Endothelial cell of umbilical vein (primary cell): ENCODE results near the gene DIP2A. TPM values are rescaled to one million over a fixed set of nuclear protein-coding genes. Genes with fewer than 3 reads are reported as not detected.

Experiments used
- BruUV-seq: library from RNA; stranded (reverse); fragments of 400-500 nt; replicated peaks from 2 replicates; lab custom pipeline; 2021; lab: Mats Ljungman, UMichigan
- CTCF ChIA-PET: fragments of 300-600, 350-600 bp; sonication (Branson Sonifier 250); formaldehyde crosslinking; loops from one replicate; lab custom pipeline; 2021; ENCODE audit warnings: antibody characterized with exemption, inconsistent platforms; lab: Charles Lee
- POLR2A ChIA-PET: fragments of 300-600, 350-600 bp; sonication (Branson Sonifier 250); formaldehyde crosslinking; loops from one replicate; lab custom pipeline; 2021; ENCODE audit warnings: antibody characterized with exemption, inconsistent platforms; lab: Charles Lee
- DNase-seq: peaks from one replicate; pipeline ENCODE4 v3.0.0-alpha.2; 2011; ENCODE audit warnings: low read depth, low spot score
- FAIRE-seq: peaks from 2 replicates; lab custom pipeline; 2011; peaks lifted over from hg19 to GRCh38; lab: Jason Lieb, UNC
- H2AFZ ChIP-seq: 2 replicates; pipeline ENCODE4 v1.6.0; 2012; ENCODE audit warnings: low read depth, low read length, control low read depth, inconsistent platforms
- H3K27ac ChIP-seq: 2 replicates; pipeline ENCODE4 v1.5.1; 2011; ENCODE audit warnings: low read depth, mild to moderate bottlenecking, control low read depth, low read length, moderate library complexity; ENCODE audit not compliant: insufficient read depth
- H3K27me3 ChIP-seq, 2 experiments: 2 replicates each; pipeline versions ENCODE4 v1.6.0 to v1.6.1; 2011; ENCODE audit warnings: low read length in 2 of 2, mixed read lengths in 1 of 2; ENCODE audit not compliant: control insufficient read depth in 2 of 2, insufficient read depth in 2 of 2
- H3K36me3 ChIP-seq, 2 experiments: 2 replicates in 1 of 2; 3 replicates in 1 of 2; pipeline ENCODE4 v1.5.1; 2011; ENCODE audit warnings: low read length in 2 of 2, mild to moderate bottlenecking in 1 of 2, moderate library complexity in 1 of 2; ENCODE audit not compliant: control insufficient read depth in 2 of 2, insufficient read depth in 2 of 2; ENCODE audit errors: extremely low read depth in 1 of 2
- H3K4me1 ChIP-seq: 3 replicates; pipeline ENCODE4 v1.5.1; 2011; ENCODE audit warnings: mild to moderate bottlenecking, low read length; ENCODE audit not compliant: control insufficient read depth, insufficient read depth; ENCODE audit errors: extremely low read depth
- H3K4me2 ChIP-seq: 2 replicates; pipeline ENCODE4 v1.6.1; 2011; ENCODE audit warnings: low read length, control low read depth, mixed read lengths; ENCODE audit not compliant: insufficient read depth
- H3K4me3 ChIP-seq, 3 experiments: fragments of 200-600 bp in 1 of 3; sonication (generic), shearing (Covaris generic) in 1 of 3; replicated peaks in 1 of 3; 2 replicates each; pipeline ENCODE4 v1.5.1; 2011 to 2016; ENCODE audit warnings: control low read depth in 3 of 3, low read length in 3 of 3, mild to moderate bottlenecking in 2 of 3, inconsistent platforms in 1 of 3, low read depth in 1 of 3, moderate library complexity in 1 of 3; ENCODE audit not compliant: insufficient read depth in 1 of 3
- H3K79me2 ChIP-seq: 2 replicates; pipeline ENCODE4 v1.6.0; 2012; ENCODE audit warnings: low read length, inconsistent platforms; ENCODE audit not compliant: control insufficient read depth, insufficient read depth
- H3K9ac ChIP-seq: replicated peaks from 2 replicates; pipeline ENCODE3; 2011; ENCODE audit warnings: low read length, control low read depth; ENCODE audit not compliant: insufficient read depth; ENCODE audit errors: extremely low read depth
- H3K9me1 ChIP-seq: replicated peaks from 3 replicates; pipeline ENCODE4 v1.6.0; 2011; ENCODE audit warnings: mild to moderate bottlenecking, low read length; ENCODE audit not compliant: control insufficient read depth, insufficient read depth; ENCODE audit errors: extremely low read depth
- H3K9me3 ChIP-seq: replicated peaks from 2 replicates; pipeline ENCODE4 v1.5.1; 2012; ENCODE audit warnings: low read length, inconsistent platforms; ENCODE audit not compliant: control insufficient read depth, insufficient read depth
- H4K20me1 ChIP-seq: replicated peaks from 2 replicates; pipeline ENCODE3; 2011; ENCODE audit warnings: mild to moderate bottlenecking, low read length; ENCODE audit not compliant: control insufficient read depth, insufficient read depth; ENCODE audit errors: extremely low read depth
- EZH2 ChIP-seq: IDR thresholded peaks from 2 replicates; pipeline ENCODE4 v1.6.1; 2012; ENCODE audit warnings: borderline replicate concordance, low read depth, mild to moderate bottlenecking, moderate library complexity, low read length, inconsistent platforms; ENCODE audit not compliant: severe bottlenecking
- FOS ChIP-seq: IDR thresholded peaks from 2 replicates; pipeline ENCODE4 v1.6.1; 2011; ENCODE audit warnings: mild to moderate bottlenecking, low read length, moderate library complexity, borderline replicate concordance; ENCODE audit not compliant: insufficient read depth
- GATA2 ChIP-seq: IDR thresholded peaks from 2 replicates; pipeline ENCODE4 v1.7.0; 2011; ENCODE audit warnings: low read depth, mild to moderate bottlenecking, moderate library complexity, mixed read lengths, low read length; ENCODE audit not compliant: insufficient read length, insufficient read depth
- JUN ChIP-seq: IDR thresholded peaks from 2 replicates; pipeline ENCODE4 v1.6.1; 2011; ENCODE audit warnings: borderline replicate concordance, low read depth; ENCODE audit not compliant: insufficient read length, insufficient read depth
- MAX ChIP-seq: IDR thresholded peaks from 2 replicates; pipeline ENCODE4 v1.6.1; 2011; ENCODE audit not compliant: insufficient read depth, insufficient read length
- MYC ChIP-seq: IDR thresholded peaks from one replicate; pipeline ENCODE4 v1.6.1; 2011; ENCODE audit warnings: mild to moderate bottlenecking, low read depth, low read length
- POLR2A ChIP-seq: IDR thresholded peaks from 2 replicates; pipeline ENCODE4 v1.6.1; 2012; ENCODE audit warnings: low read depth, mild to moderate bottlenecking, control low read depth, low read length
- POLR2AphosphoS5 ChIP-seq: IDR thresholded peaks from 2 replicates; pipeline ENCODE4 v1.6.1; 2012; ENCODE audit warnings: low read depth, mild to moderate bottlenecking, control low read depth, low read length, moderate library complexity; ENCODE audit not compliant: insufficient read depth
- dilution Hi-C: fragments of 300-500 bp; cut with MboI; formaldehyde crosslinking; loops from one replicate; pipeline ENCODE4 v1.15.0; 2019; ENCODE audit warnings: low sequenced_read_pairs; ENCODE audit not compliant: extremely low pct_ligation_motif_present
- intact Hi-C: fragments of 100-400 bp; cut with micrococcal nuclease; formaldehyde crosslinking; loops from one replicate; pipeline ENCODE4 v1.10.0; 2022
- polyA plus RNA-seq, 4 experiments: library from polyadenylated mRNA; depleted of rRNA in 3 of 4; stranded (reverse) in 3 of 4; unstranded in 1 of 4; fragments of >200 nt; gene quantifications; 2 replicates each; pipeline versions ENCODE4 v1.2.1 to v1.2.3, GENCODE V29; 2011 to 2012; ENCODE audit warnings: missing spikeins in 1 of 4
- total RNA-seq: library from RNA; stranded (reverse); gene quantifications from 2 replicates; pipeline ENCODE4 v1.2.3, GENCODE V29; 2021
- TF ChIP-seq, protein P1 (sequence below), 2 donors: IDR thresholded peaks; 1 replicate in 1 of 2; 2 replicates in 1 of 2; pipeline ENCODE4 v1.5.1; 2011; ENCODE audit warnings: low read length in 2 of 2, mild to moderate bottlenecking in 2 of 2, moderate library complexity in 2 of 2, control low read depth in 1 of 2, inconsistent platforms in 1 of 2, low read depth in 1 of 2; ENCODE audit not compliant: insufficient read depth in 1 of 2; ENCODE audit errors: extremely low read depth in 1 of 2

DIP2A gene
- total and polyA plus RNA-seq, 2 donors (not counting 3 experiments of a cell fraction or from before 2014, with no cell fraction given) = 34.5 to 62.1 TPM

GRCh38 chr21:46516068-46516467, 57.4 kb downstream of the DIP2A start:
- Histone ChIP-seq H2AFZ (no peak overlapping the region), H3K9ac (no peak overlapping the region), H4K20me1 (peaks cover 3% of the 10 kb centered on the region), H3K9me3 (no peaks in the 10 kb centered on the region), H3K27ac (no peak overlapping the region), H3K79me2 (peaks cover 3% of the 10 kb centered on the region), H3K36me3 (peaks cover 11% of the 10 kb centered on the region in 2 experiments), H3K9me1 (no peaks in the 10 kb centered on the region), H3K4me1 (peaks cover 17% of the 10 kb centered on the region), H3K4me2 (peak overlapping the region; percentile 25), H3K4me3 (no peak overlapping the region), H3K27me3 (no peaks in the 10 kb centered on the region)
- intact Hi-C loops = loop anchor here (5.0 kb wide), 1 partner anchor 59 kb away; the partner anchor contains the start of gene DIP2A
- FAIRE-seq = no peak
- dilution Hi-C loops = no loop called here
- no peak for DNase-seq
- TF ChIP-seq FOS (no peak), POLR2A (no peak), MAX (no peak), GATA2 (no peak), MYC (no peak), JUN (no peak), EZH2 (no peak), POLR2AphosphoS5 (no peak)
- TF ChIP-seq, protein P1, sequence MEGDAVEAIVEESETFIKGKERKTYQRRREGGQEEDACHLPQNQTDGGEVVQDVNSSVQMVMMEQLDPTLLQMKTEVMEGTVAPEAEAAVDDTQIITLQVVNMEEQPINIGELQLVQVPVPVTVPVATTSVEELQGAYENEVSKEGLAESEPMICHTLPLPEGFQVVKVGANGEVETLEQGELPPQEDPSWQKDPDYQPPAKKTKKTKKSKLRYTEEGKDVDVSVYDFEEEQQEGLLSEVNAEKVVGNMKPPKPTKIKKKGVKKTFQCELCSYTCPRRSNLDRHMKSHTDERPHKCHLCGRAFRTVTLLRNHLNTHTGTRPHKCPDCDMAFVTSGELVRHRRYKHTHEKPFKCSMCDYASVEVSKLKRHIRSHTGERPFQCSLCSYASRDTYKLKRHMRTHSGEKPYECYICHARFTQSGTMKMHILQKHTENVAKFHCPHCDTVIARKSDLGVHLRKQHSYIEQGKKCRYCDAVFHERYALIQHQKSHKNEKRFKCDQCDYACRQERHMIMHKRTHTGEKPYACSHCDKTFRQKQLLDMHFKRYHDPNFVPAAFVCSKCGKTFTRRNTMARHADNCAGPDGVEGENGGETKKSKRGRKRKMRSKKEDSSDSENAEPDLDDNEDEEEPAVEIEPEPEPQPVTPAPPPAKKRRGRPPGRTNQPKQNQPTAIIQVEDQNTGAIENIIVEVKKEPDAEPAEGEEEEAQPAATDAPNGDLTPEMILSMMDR (IDR thresholded peaks at IDR 0.05; ENCODE audit: extremely low read depth in 1 of 2, insufficient read depth in 1 of 2, low read depth in 1 of 2, low read length in 2 of 2) = no peak
- POLR2A ChIA-PET = no interaction called here
- CTCF ChIA-PET = no interaction called here
- BruUV-seq = no TSS peak
